Measurements from ENCODE around the gene TNFRSF4.
"Not testable (repeated sequence)": the region's sequence is repeated elsewhere in the genome, so short reads cannot be mapped to it uniquely, and the experiment has no call there.

The TNFRSF4 gene

GRCh38 chr1:1200876-1201810 is 12.8 kb downstream of the TNFRSF4 start:
- DNase-seq, result peak; percentile 72 to 90 (median 79)

DNA sequence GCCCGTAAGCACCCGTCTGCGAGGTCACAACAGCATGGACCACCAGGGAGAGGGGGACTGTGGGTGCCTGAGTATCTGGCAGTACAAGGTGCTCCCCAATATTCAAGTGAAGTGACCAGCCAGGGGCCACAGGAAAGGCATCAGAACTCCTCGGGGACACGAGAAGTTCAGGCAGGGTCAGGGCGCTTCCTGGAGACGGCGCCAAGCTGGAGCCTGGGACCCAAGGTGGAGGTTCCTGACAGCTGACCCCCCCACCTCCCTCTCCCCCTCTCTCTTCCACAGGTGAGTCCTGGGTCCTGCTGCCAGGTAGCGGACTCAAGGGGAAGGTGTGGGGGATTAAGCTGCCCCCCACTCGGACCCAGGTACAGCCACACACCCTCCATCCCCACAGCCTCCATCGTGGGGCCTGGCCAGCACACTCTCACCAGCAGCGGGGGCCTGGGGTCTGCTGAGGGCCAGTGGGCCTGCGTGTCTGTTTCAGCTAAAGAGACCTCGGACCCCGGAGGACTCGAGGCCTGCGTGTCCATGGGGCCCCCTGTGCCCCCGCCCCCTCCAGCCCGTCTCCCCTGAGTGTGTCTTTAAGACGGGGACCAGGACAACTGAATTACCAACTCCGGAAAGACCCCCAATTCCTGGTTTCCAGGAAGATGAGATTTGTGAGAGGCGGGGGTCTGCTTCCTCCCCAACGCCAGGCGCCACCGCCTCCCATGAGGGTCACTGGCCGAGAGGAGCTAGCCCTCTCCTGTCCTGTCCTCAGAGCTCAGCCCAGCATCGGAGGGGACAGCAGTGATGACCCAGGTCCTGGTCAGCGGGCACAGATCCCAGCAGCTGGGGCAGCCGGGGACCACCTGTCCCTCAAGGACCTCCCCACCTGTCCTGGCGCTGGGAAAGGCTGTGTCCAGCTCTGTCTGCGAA is 13.7 kb downstream of the TNFRSF4 start:
- peak in 2 of 5 donors; percentile 3 to 15 for DNase-seq

DNA sequence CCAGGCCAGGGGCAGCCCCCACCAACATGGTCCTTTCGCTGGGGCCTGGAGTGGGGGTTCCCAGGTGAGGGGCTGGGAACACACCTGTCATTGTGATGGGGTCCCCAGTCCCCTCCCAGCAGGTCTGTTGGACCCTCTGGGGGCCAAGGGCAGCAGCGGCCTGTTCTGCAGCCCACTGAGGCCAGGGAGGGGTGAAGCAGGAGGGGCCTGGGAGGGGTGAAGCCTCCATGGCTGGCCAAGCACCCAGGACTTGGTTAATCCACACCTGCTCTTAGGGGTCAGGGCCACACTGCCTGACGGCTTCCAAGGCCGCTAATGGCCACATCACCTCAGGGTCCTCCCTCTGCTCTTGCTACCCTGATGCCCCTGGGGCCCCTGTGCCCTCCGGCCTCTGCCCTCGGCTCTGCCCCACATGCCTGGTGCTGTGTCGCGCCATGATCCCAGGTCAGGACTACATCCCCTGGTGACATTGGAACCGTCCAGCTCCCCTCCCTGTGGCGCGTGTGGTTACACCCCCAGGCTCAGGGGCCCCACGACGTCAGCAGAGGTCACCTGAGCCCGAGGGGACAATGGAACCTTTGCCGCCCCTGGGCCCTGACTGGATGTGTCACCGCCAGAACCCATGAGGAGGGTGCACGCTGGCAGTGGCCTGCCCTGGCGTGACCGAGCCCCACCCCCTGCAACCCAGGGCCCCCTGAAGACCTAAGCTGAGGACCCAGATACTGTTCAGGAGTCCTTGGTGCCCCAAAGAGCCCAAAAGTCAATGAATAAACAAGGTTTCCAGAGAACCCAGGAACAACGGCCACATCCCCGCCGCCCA is 14.6 kb downstream of the TNFRSF4 start:
- DNase-seq, result peak in 1 of 5 donors; percentile 1

GRCh38 chr1:1198423-1199140 is 15.4 kb downstream of the TNFRSF4 start:
- peak in 2 of 5 donors; percentile 1 to 3 for DNase-seq

DNA sequence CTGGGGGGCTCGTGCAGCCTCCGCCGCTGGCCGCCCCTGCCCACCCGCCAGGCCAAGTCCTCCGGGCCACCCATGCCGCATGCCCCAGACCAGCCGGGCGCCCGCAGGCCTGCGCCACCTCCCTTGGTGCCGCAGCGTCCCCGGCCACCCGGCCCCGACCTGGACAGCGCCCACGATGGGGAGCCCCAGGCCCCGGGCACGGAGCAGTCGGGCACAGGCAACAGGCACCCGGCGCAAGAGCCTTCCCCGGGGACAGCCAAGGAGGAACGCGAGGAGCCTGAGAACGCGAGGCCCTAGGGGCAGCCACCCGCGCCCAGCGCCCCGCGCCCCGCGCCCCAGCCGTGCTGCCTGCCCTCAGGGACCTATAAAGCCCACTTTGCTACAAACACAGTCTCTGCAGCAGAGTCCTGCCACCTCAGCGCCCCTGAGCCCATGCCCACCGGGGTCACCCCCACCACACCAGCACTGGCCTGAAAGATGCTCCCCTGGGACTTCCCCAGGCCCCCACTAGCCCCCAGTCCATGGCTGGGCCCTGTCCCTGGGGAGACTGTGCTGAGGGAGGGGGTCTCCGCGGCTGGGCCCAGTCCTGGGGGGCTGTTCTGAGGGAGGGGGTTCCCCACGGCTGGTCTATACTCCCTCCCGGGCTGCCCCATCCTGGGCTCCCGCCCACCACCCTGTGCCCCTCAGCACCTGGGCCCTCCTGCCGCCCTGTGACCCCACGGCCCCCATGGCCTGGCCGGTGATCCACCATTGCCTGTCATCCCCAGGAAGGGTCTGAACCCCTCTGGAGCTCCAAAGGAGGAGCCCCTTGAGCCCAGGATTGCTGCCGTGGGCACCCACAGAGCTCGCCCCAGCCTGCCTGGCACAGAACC is 16.2 kb downstream of the TNFRSF4 start:
- peak in 3 of 5 donors; percentile 3 to 12 (median 5) for DNase-seq

DNA sequence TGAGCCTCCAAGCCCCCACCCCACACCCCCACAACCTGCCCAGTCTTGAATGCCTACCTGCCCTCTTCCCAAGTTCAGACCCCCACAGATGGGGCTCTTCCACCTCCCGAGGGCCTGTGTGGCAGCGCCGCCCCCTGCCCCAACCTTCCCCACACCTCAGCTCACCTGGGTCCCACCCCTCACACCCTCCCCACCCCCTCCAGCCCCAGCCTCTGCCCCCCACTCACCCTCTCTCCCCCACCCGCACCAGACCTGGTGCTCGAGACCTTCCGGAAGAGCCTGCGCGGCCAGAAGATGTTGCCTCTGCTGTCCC is 16.8 kb downstream of the TNFRSF4 start:
- peak in 1 of 5 donors; percentile 1 for DNase-seq

- DNase-seq, result peak in 1 of 5 donors; percentile 5
These were observed 17.3 kb downstream of the TNFRSF4 start for GRCh38 chr1:1196431-1197187.

DNA sequence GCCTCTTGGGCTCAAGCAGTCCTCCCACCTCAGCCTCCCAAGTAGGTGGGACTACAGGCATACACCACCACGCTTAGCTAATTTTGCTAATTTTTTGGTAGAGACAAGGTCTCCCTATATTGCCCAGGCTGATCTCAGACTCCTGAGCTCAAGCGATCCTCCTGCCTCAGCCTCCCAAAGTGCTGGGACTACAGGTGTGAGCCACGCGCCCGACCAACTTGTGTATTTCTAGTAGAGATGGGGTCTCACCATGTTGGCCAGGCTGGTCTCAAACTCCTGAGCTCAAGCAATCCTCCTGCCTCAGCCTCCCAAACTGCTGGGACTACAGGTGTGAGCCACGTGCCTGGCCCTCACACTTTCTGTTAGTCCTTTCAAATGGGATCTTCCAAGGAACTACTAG is 18.2 kb downstream of the TNFRSF4 start:
- DNase-seq, result not testable (repeated sequence)

DNA sequence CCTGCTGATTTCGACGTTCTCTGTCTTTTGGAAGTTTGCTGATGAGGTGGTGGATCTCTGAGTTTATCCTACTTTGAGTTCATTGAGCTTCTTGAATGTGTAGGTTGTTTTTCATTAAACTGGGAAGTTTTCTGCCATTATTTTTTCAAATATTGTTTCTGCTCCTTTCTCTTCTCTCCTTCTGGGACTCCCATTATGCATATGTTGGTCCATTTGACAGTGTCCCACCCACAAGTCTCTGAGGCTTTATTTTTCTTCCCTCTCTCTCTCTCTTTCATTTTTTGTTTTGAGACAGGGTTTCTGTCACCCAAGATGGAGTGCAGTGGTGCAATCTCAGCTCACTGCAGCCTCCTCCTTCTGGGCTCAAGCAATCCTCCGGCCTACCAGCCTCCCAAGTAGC is 19.2 kb downstream of the TNFRSF4 start:
- no peak for DNase-seq

DNA sequence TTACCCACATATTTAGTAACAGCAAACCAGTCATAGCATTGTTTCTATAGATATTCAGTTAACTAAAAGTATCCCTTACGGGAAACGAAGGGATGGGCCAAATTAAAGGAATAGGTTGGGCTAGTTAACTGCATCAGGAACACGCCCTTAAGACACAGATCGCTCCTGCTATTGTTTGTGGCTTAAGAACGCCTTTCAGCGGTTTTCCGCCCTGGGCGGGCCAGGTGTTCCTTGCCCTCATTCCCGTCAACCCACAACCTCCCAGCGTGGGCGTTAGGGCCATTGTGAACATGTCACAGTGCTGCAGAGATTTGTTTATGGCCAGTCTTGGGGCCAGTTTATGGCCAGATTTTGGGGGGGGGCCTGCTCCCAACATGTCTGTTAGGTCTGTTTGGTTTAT is 22.2 kb downstream of the TNFRSF4 start:
- DNase-seq, result no peak

DNA sequence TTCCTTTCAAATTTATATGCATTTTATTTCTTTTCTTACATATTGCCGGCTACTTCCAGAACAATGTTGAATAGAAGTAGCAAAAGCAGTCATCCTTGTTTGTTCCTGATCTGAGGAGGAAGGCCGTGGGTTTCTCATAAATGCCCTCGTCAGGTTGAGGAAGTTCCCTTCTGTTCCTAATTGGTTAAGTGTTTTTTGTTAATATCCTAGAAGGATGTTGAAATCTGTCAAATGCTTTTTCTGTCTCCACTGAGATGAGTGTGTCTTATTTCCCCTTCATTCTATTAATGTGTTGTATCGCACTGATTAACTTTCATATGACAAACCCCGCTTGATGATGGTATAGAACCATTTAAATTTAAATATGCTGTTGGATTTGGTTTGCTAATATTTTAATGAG is 24.8 kb downstream of the TNFRSF4 start:
- DNase-seq, result no peak

- no peak for DNase-seq
These were observed 26.0 kb downstream of the TNFRSF4 start for GRCh38 chr1:1187938-1188337.

- DNase-seq, result peak in 1 of 5 donors; percentile 3
These were observed 28.7 kb downstream of the TNFRSF4 start for GRCh38 chr1:1185101-1185765.

DNA sequence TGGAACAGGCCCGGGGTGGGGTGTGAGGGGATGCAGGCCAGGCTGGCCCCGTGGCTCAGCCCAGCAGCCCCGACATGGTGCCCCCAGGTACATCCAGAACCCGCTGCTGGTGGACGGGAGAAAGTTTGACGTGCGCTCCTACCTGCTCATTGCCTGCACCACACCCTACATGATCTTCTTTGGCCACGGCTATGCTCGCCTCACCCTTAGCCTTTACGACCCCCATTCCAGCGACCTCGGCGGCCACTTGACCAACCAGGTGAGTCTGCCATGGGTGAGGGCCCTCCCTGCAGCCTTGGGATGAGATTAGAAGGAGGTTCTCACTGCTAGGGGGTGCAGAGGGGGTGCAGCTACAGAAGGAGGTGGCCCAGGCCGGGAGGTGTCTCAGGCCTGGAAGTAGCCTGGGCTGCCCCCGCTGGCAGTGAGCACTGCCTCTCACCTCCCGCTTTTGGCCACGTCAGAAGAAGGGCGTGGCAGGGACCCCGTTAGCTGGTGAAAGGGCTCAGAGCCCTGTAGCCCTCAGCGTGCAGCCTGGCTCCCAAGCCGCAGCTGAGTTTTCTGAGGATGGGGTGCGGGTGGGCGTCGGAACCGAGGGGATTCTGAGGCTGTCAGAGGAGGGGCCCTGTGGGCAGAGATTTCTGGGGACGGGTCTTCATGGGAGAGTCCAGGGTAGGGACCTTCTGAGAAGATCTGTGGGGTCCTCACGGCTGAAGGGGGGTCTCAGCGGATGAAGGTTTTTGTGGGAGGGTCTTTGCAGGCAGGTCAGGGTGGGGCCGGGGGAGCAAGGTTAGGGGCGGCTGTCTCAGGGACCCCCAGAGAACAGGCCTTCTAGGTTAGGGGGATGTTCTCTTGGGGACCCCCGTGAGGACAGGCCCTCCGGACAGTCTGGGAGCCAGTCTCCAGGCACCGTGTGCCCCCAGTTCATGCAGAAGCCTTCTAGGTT is 29.8 kb downstream of the TNFRSF4 start:
- no peak for DNase-seq

GRCh38 chr1:1183221-1183747 is 30.7 kb downstream of the TNFRSF4 start:
- DNase-seq, result no peak

DNA sequence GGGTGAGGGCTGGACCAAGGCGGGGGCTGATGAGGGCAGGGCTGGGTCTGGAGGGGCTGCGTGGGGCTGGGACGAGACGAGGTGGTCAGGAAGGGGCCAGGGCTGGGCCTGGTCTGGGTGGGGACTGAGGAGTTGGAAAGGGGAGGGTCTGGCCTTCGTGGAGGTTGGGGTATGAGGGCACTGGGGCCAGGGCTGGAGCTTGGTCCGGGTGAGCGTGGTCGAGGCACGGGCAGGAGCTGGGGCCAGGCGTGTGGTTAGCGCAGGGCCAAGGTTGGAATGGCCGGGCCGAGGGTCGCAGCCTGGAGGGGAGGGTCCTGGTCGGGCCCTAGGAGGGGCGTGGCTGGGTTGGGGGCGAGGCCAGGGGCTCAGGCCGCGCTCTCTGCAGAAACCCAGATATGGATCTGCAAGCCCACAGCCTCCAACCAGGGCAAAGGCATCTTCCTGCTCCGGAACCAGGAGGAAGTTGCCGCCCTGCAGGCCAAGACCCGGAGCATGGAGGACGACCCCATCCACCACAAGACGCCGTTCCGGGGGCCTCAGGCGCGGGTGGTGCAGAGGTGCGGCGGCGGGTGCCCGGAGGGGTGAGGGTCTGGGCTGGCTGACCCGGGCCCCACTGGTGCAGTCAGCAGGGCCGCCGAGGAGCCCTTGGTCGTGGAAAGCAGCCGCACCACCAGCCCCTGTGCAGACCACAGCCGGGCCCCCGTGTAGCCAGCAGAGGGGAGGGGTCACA is 31.3 kb downstream of the TNFRSF4 start:
- DNase-seq, result peak in 2 of 5 donors; percentile 2 to 6

DNA sequence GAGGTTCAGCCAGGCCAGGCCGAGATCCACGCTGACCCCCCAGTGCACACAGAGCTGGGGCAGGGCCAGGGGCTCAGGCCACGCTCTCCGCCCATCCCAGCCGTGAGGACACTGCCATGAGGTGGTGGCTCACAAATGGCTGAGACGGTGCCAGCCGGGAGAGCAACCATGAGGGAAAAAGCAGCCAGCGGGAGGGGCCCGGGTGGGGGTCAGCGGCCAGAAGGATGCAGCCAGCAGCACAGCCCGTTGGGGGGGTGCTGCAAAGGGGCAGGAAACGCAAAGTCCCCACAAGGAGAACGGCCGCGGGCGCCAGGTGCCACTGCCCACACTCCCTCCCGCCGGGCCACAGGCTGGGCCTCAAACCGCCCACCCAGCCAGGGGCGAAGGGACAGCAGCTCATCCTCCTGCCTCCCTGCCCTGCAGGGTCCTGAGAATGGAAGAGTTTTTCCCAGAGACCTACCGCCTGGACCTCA is 32.0 kb downstream of the TNFRSF4 start:
- peak in 1 of 5 donors; percentile 3 for DNase-seq

Data from T-helper 1 cell (primary cell).